Right ventricle myocardium superior (tissue), 1 donor: ENCODE results near the gene PIGN. TPM values are rescaled to one million over a fixed set of nuclear protein-coding genes. Genes with fewer than 3 reads are reported as not detected.

Experiments used
- ATAC-seq: fragments of 200-7000 bp; cut with Tn5 transposase; one replicate; pipeline ENCODE4 v1.9.1; 2020; ENCODE audit warnings: mild to moderate bottlenecking; ENCODE audit not compliant: poor library complexity
- DNase-seq: peaks from one replicate; pipeline ENCODE4 v3.0.0-alpha.2; 2020
- intact Hi-C: fragments of 100-400 bp; cut with DNase I; formaldehyde crosslinking; loops from one replicate; pipeline ENCODE4 v1.11.2; 2022
- long read RNA-seq: library from polyadenylated mRNA; unstranded; transcript quantifications from one replicate; pipeline ENCODE4 v2.0.0, GENCODE V29; 2021
- total RNA-seq: library from RNA; stranded (reverse); fragmentation: NEBNext Ultra II Directional; extraction: Animal tissue kit (Norgen Biotek cat#: 25700); gene quantifications from one replicate; pipeline ENCODE4 v1.2.1, GENCODE V29; 2021
- donor health status: DM: no; HTN: yes; CAD: no; lungs with severe emphysema.

PIGN gene, protein sequence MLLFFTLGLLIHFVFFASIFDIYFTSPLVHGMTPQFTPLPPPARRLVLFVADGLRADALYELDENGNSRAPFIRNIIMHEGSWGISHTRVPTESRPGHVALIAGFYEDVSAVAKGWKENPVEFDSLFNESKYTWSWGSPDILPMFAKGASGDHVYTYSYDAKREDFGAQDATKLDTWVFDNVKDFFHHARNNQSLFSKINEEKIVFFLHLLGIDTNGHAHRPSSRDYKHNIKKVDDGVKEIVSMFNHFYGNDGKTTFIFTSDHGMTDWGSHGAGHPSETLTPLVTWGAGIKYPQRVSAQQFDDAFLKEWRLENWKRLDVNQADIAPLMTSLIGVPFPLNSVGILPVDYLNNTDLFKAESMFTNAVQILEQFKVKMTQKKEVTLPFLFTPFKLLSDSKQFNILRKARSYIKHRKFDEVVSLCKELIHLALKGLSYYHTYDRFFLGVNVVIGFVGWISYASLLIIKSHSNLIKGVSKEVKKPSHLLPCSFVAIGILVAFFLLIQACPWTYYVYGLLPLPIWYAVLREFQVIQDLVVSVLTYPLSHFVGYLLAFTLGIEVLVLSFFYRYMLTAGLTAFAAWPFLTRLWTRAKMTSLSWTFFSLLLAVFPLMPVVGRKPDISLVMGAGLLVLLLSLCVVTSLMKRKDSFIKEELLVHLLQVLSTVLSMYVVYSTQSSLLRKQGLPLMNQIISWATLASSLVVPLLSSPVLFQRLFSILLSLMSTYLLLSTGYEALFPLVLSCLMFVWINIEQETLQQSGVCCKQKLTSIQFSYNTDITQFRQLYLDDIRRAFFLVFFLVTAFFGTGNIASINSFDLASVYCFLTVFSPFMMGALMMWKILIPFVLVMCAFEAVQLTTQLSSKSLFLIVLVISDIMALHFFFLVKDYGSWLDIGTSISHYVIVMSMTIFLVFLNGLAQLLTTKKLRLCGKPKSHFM
- total RNA-seq, result 14.6 TPM
- long read RNA-seq, full-length matches to known transcripts, result 22 of 33 reads
- long read RNA-seq, partial matches to known transcripts, result 1 of 33 reads
- long read RNA-seq, other reads (novel, unspliced or antisense), result 10 of 33 reads

DNA sequence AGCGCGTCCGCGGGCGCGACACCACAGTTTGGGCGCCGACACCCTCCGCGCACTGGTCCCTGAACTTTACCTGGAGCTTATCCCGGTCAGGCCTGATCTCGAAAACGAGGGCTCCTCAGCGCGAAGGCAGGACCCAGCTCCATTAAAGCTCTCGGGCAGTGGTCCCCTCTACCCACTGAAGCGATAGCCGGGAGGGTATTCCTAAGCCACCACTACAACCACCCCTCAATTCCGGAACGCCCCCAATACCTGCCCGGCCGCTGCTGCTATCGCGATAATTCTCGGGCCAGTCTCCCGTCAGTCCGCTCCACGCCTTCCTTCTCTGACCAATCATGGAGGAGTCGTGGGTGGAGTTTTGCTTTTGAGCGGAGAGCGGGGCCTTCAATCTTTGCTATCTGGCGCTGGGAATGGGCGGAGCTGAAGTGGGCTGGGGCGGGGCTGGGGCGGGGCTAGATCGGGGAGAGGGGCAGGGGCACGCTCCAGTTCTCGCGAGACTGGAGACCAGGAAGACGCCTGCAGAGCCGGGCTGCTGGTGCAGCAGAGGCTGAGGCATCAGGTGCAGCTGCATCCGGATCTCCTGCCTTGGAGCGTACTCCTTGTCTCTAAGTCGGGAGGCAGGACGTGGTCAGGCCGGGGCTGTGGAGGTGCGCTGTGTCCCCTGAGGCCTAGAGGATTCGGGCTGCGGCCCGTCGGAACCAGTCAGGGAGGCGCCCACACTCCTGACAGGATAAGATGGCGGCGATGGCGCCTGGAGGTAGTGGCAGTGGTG, at the start of gene PIGN, which contains the start of gene RELCH:
Gene PIGN (minus strand): TSS at position 283 of the 769 bp plus-strand sequence. CDS start 25,703 bp downstream, outside the sequence.
Gene RELCH (plus strand): TSS at position 482 of the 769 bp plus-strand sequence. CDS start 251 bp downstream, at position 733.
- DNase-seq (peak; percentile 94), ATAC-seq (peak; percentile 98)
- intact Hi-C loops, result no loop called here

DNA sequence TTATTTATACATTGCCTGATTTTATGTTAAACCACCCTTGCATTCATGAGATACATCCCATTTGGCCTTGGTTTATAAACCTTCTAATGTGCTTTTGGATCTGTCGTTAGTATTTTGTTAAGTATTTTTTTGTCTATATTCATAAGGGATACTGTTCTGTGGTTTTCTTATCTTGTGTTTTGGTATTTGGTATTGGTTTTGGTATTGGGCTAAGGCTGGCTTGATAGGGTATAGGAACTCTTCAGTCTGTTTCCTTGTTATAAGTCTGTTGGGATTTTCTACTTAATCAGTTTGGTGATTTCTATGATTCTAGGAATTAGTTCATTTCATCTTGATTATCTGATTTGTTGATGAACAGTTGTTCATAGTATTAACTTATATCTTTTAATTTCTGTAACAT, 49.4 kb upstream of the PIGN start:
- DNase-seq (no peak), ATAC-seq (no peak)
- intact Hi-C loops, result no loop called here

DNA sequence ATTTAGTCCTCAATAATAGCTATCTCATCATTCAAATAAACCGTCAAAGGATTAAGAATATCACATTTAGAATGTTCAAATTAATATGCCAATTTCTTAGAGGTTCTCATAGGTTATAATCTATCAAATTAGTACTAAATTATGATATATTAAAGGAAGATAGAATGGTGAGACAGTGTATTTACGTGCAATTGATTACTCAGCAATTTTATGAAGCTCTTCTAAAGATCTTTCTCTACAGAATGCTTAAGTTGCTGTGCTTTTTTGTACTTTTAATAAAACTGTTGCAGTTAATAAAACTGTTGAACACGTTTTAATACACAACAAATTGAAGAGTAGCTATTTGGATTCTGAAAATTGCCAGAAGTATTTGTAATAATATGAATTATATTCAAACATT, 39.2 kb upstream of the PIGN start:
- intact Hi-C loops, result no loop called here
- DNase-seq (no peak), ATAC-seq (no peak)

DNA sequence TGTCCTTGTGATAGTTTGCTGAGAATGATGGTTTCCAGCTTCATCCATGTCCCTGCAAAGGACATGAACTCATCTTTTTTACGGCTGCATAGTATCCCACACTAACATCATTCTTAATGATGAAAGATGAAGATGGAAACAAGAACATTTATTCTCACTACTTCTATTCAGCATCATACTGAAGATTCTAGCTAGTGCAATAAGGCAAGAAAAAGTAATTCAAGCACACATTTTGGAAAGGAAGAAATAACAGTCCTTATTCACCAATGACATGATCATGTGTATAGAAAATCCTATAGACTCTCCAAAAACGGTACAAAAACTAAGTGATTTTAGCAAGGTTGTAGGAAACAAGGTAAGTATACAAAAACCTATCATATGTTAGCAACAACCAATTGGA, 37.4 kb upstream of the PIGN start:
- ATAC-seq, result no peak
- DNase-seq, result no peak
- intact Hi-C loops, result no loop called here

DNA sequence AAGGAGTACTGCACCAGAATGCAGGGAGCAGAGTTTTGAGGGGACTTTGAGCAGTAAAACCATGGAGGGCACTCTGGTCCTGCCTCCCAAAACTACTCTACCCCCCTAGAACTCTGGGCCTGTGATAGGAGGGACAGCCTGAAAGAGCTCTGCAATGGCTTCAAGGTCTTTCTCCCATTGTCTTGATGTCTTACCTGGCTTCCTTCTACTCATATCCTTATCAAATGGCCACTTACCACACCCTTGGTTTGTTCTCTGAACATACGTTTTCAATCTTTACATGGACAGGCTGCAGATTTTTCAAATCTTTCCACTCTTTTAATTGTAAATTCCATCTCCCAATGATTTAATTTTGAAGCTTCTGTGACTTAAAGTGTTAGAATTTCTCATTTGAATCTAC, 27.9 kb upstream of the PIGN start:
- no peak for ATAC-seq
- DNase-seq, result no peak
- intact Hi-C loops, result no loop called here

GRCh38 chr18:62211325-62211828, 24.5 kb upstream of the PIGN start:
- ATAC-seq, result no peak
- intact Hi-C loops, result no loop called here

GRCh38 chr18:62210138-62210537, 23.3 kb upstream of the PIGN start:
- no peak for DNase-seq
- intact Hi-C loops, result no loop called here
- ATAC-seq, result no peak

More at GRCh38 chr18:62211325-62211828, 24.5 kb upstream of the PIGN start:
- DNase-seq, result no peak

DNA sequence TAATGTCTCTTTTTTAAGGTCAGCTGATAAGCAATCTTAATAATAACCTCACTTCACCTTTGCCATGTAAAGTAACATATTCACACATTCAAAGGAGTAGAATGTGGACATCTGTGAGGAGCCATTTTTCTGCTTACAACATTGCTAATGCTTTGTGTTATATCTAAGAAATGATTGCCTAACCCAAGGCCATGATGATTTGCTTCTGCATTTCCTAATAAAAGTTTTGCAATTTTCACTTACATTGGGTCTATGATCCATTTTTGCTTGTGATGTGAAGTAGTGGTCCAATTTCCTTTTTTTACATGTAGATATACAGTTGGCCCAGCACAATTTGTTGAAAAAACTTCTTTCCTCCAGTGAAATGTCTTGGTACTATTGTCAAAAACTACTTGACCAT, 22.2 kb upstream of the PIGN start:
- intact Hi-C loops, result no loop called here
- ATAC-seq, result no peak
- no peak for DNase-seq

DNA sequence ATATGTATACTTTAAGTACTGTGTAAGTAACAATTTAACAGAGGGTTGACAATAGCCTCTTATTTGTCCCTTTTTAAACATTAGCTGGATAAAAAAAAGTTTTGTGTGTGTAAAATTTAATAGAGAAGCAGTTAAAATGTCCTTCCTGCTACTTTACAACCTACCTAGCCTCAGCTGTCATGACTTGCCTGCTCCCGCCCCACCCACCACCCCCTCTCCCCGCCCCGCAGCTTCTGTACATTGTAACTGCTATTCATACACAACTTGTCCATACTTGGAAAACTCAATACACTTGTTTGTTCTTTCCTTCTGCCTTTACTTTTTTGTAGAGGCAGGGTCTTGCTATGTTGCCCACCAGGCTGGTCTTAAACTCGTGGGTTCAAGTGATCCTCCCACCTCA, 19.7 kb upstream of the PIGN start:
- ATAC-seq, result no peak
- intact Hi-C loops, result no loop called here
- no peak for DNase-seq

GRCh38 chr18:62205824-62206223, 19.0 kb upstream of the PIGN start:
- intact Hi-C loops, result no loop called here
- ATAC-seq (no peak), DNase-seq (no peak)

DNA sequence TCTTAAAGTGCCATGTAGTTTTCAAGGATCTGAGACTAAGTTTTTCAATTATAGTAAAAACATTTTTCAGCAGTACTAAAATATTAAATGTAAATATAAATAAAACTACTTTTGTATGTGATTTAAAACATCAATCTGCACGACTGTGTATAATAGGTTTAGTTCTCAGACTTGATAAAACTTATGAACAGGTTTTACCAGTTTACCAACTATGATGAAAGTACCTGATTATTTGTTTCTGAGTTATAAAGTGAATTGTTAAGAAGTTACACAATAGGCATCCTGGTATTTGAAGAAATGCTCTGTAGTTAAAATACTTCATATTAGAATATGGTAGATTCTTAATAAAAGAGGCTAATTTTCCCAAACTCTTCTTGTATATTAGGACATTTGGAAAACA, 15.0 kb upstream of the PIGN start:
- DNase-seq, result no peak
- intact Hi-C loops, result no loop called here
- no peak for ATAC-seq

GRCh38 chr18:62200121-62200914, 13.5 kb upstream of the PIGN start:
- ATAC-seq (no peak), DNase-seq (no peak)
- intact Hi-C loops, result no loop called here

GRCh38 chr18:62199629-62200028, 12.8 kb upstream of the PIGN start:
- ATAC-seq (no peak), DNase-seq (no peak)
- intact Hi-C loops, result no loop called here

GRCh38 chr18:62198259-62198658, 11.4 kb upstream of the PIGN start:
- intact Hi-C loops, result no loop called here
- DNase-seq (no peak), ATAC-seq (no peak)

GRCh38 chr18:62196980-62197379, 10.1 kb upstream of the PIGN start:
- no peak for DNase-seq
- no peak for ATAC-seq
- intact Hi-C loops, result no loop called here

DNA sequence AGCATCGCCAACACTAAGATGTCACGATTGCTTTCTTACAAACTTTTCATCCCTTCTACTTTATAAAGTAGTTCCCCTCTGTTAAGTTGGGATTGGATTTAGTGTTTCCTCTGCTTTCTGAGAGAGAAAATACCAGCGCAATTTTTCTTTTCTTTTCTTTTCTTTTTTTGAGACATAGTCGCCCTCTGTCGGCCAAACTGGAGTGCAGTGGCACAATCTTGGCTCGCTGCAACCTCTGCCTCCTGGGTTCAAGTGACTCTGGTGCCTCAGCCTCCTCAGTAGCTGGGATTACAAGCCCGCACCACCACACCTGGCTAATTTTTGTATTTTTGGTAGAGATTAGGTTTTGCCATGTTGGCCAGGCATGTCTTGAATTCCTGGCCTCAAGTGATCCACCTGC, 9.2 kb upstream of the PIGN start:
- ATAC-seq, result no peak
- intact Hi-C loops, result no loop called here
- DNase-seq, result no peak

DNA sequence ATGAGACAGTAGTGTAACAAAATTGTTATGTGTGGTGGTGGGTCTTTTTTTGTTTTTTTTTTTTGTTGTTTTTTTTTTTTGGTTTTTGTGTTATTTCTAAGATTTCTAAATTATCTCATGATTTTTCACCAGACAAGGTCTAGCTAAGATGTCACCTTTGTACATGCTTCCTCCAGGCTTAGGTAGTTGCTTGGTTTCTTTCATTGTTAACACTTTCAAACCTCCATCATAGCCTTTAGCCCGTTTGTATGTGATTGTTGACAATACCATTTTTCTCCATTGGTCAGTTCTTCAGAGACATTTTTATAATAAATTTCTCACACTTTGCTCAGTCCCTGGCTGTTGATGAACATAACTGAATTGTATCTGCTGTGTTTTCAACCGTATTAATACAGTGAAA, 2.4 kb upstream of the PIGN start:
- no peak for DNase-seq
- no peak for ATAC-seq
- intact Hi-C loops, result no loop called here
